ENCODE data around the gene PDZRN3. TPM values are rescaled to one million over a fixed set of nuclear protein-coding genes. Genes with fewer than 3 reads are reported as not detected.

Gene PDZRN3
- total RNA-seq, 1 donor from 2014 or later, result 58.6 TPM

DNA sequence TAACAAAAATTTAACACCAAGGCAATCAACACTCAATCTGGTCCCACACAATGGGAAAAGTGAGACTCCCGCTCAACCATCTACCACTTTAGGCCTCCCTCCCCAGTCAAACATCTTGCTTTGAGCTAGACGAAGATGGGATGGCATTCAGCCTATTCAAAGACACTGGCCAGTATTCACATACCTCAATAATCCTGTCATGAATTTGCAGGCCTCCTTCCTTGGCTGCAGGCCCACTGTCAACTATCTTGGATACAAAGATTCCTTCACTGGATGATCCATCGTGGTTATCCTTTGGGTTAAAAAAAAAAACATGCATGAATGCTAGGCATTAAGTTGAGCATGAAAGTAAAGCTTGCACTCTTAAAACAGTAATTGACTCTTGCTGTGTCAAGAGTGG, 22.6 kb downstream of the PDZRN3 start:
- no peak overlapping the region for H3K4me3 Mint-ChIP-seq
- no peak for DNase-seq (ENCODE audit: extremely low spot score, unreplicated experiment)
- H3K27ac Mint-ChIP-seq, result no peak overlapping the region

DNA sequence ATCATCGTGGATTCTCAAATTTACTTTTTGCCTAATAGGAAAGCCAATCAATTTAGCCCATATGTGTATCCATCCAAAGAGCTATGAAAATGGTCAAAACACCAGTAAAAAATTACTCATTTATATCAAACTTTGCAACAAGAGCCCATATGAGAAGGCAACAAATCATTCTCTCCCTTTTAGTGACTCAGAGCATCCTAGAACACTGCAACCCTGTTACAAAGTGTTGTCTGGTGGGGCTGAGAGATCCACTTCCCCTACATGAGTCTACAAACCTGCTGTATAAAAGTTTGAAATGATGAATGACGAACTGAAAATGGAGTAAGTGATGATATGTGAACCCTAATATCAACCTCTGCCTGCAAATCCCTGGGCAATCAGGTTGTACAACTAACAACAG, 23.3 kb downstream of the PDZRN3 start:
- H3K4me3 Mint-ChIP-seq, result no peak overlapping the region
- no peaks in the 10 kb centered on the region for H3K27me3 Mint-ChIP-seq
- peaks cover 23% of the 10 kb centered on the region for H3K4me1 Mint-ChIP-seq (ENCODE audit: unreplicated experiment)
- no peak for DNase-seq (ENCODE audit: extremely low spot score, unreplicated experiment)
- peaks cover 26% of the 10 kb centered on the region for H3K36me3 Mint-ChIP-seq
- TF ChIP-seq, protein P1, sequence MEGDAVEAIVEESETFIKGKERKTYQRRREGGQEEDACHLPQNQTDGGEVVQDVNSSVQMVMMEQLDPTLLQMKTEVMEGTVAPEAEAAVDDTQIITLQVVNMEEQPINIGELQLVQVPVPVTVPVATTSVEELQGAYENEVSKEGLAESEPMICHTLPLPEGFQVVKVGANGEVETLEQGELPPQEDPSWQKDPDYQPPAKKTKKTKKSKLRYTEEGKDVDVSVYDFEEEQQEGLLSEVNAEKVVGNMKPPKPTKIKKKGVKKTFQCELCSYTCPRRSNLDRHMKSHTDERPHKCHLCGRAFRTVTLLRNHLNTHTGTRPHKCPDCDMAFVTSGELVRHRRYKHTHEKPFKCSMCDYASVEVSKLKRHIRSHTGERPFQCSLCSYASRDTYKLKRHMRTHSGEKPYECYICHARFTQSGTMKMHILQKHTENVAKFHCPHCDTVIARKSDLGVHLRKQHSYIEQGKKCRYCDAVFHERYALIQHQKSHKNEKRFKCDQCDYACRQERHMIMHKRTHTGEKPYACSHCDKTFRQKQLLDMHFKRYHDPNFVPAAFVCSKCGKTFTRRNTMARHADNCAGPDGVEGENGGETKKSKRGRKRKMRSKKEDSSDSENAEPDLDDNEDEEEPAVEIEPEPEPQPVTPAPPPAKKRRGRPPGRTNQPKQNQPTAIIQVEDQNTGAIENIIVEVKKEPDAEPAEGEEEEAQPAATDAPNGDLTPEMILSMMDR (conservative IDR thresholded peaks at IDR 0.05), result no peak
- H3K27ac Mint-ChIP-seq, result no peak overlapping the region
- no peaks in the 10 kb centered on the region for H3K9me3 Mint-ChIP-seq

More for the DNA sequence above, 22.6 kb downstream of the PDZRN3 start:
- Mint-ChIP-seq H3K27me3 (no peaks in the 10 kb centered on the region), H3K9me3 (no peaks in the 10 kb centered on the region), H3K36me3 (peaks cover 19% of the 10 kb centered on the region), H3K4me1 (ENCODE audit: unreplicated experiment) (peaks cover 27% of the 10 kb centered on the region)
- TF ChIP-seq, protein P1 (conservative IDR thresholded peaks at IDR 0.05), result no peak

DNA sequence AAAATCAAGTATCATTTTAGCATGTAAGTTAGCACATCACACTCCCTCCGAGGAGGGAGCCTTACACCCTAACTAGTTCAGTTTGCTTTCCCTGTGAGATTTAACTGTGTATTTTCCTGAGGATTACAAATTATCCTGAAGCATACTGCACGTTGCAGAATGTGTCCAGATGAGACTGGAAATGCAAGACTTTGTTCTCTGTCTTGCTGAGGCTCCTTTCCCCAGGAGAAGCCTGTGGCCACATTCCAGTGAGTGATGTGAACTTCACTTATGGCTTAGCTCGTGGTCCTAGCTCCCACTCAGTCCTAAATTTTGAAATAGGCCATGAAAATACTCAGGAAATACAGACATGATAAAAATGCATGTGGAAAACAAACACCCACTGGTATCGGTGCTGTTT, 23.7 kb downstream of the PDZRN3 start:
- peaks cover 31% of the 10 kb centered on the region for H3K36me3 Mint-ChIP-seq
- TF ChIP-seq, protein P1 (conservative IDR thresholded peaks at IDR 0.05), result no peak
- no peak for DNase-seq (ENCODE audit: extremely low spot score, unreplicated experiment)
- H3K4me3 Mint-ChIP-seq, result no peak overlapping the region
- H3K27ac Mint-ChIP-seq, result no peak overlapping the region
- no peaks in the 10 kb centered on the region for H3K9me3 Mint-ChIP-seq
- H3K27me3 Mint-ChIP-seq, result no peaks in the 10 kb centered on the region
- peaks cover 19% of the 10 kb centered on the region for H3K4me1 Mint-ChIP-seq (ENCODE audit: unreplicated experiment)

DNA sequence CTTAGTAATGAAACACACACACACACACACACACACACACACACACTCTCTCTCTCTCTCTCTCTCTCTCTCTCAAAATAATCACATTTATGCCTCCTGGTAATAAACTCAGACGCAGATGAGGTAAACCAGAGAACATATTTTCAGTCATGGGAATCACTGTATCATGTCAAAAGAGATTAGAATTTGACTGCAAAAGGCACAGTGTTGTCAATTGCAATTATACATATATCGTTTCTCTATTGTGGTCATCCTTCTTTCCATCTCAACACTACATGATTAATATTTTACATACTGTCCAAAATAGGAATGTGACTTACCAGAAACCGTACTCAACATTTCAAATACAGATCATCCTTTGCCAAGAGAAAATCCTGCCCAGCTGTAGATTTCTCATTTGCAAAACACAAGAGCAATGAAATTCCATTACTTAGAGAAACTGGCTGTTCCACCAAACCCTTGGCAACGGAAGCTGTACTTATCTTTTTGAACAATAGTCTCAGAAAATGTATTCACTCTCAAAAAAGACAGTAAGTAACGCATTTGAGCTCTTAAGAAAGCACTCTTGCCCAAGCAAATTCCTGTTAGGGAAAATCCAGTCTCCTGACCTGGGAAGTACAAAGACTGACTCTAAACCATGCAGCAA, 24.3 kb downstream of the PDZRN3 start:
- Mint-ChIP-seq H3K27ac (no peak overlapping the region), H3K36me3 (peaks cover 34% of the 10 kb centered on the region), H3K27me3 (no peaks in the 10 kb centered on the region), H3K4me1 (ENCODE audit: unreplicated experiment) (peaks cover 13% of the 10 kb centered on the region), H3K4me3 (no peak overlapping the region), H3K9me3 (no peaks in the 10 kb centered on the region)
- no peak for DNase-seq (ENCODE audit: extremely low spot score, unreplicated experiment)
- TF ChIP-seq, protein P1 (conservative IDR thresholded peaks at IDR 0.05), result no peak

DNA sequence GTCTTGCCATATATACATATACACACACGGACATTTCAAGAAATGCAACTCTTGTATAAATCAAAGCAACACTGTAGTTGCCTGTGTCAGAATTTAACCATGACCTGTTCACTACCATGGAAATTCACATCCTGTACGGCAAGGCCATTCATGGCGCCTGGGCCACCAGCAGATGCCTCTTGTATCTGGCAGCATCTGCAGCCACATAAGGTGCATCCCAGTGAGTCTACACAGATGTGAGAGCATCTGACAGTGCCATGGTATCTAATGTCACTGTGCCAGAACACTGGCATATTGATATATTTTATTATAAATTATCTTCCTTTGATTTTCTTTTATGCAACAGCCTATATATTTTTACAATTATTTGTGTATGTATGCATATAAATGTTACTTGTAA, 25.1 kb downstream of the PDZRN3 start:
- H3K27ac Mint-ChIP-seq, result no peak overlapping the region
- TF ChIP-seq, protein P1 (conservative IDR thresholded peaks at IDR 0.05), result no peak
- H3K36me3 Mint-ChIP-seq, result peaks cover 36% of the 10 kb centered on the region

More for the DNA sequence above, 25.1 kb downstream of the PDZRN3 start:
- H3K27me3 Mint-ChIP-seq, result no peaks in the 10 kb centered on the region
- no peak overlapping the region for H3K4me3 Mint-ChIP-seq
- DNase-seq (ENCODE audit: extremely low spot score, unreplicated experiment), result no peak
- H3K4me1 Mint-ChIP-seq (ENCODE audit: unreplicated experiment), result peaks cover 10% of the 10 kb centered on the region
- H3K9me3 Mint-ChIP-seq, result no peaks in the 10 kb centered on the region
